Measurements from ENCODE around the gene FBXW8. TPM values are rescaled to one million over a fixed set of nuclear protein-coding genes. Genes with fewer than 3 reads are reported as not detected.

Gene FBXW8
- total and polyA plus RNA-seq, 12 donors: 2.4 to 11.3 (median 7.4) TPM

- H3K27me3 ChIP-seq: no peaks in the 10 kb centered on the region
- peak overlapping the region in 2 of 10 donors; percentile 11 to 18 for H3K4me3 ChIP-seq
- no peaks in the 10 kb centered on the region for H3K36me3 ChIP-seq
- TF ChIP-seq, protein P1, sequence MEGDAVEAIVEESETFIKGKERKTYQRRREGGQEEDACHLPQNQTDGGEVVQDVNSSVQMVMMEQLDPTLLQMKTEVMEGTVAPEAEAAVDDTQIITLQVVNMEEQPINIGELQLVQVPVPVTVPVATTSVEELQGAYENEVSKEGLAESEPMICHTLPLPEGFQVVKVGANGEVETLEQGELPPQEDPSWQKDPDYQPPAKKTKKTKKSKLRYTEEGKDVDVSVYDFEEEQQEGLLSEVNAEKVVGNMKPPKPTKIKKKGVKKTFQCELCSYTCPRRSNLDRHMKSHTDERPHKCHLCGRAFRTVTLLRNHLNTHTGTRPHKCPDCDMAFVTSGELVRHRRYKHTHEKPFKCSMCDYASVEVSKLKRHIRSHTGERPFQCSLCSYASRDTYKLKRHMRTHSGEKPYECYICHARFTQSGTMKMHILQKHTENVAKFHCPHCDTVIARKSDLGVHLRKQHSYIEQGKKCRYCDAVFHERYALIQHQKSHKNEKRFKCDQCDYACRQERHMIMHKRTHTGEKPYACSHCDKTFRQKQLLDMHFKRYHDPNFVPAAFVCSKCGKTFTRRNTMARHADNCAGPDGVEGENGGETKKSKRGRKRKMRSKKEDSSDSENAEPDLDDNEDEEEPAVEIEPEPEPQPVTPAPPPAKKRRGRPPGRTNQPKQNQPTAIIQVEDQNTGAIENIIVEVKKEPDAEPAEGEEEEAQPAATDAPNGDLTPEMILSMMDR (IDR thresholded peaks at IDR 0.05): no peak
- H3K4me1 ChIP-seq: peaks cover 23 to 82% (median 48%) of the 10 kb centered on the region in 9 donors
- H3K9me3 ChIP-seq: no peaks in the 10 kb centered on the region
- intact Hi-C loops (cut with DNase I): loop anchor here in 2 of 10 donors (5.0 to 10.0 kb wide), 2 partner anchors 49 to 52 kb away; partner anchors contain the start of gene TESC (in 2 of the 2)
- WGBS, 2 donors: 37 to 41% methylated on average over 23 of the region's 23 CpGs
- DNase-seq (no peak), ATAC-seq (peak in 3 of 8 donors; percentile 1 to 31 (median 19))
- peak overlapping the region in 9 of 10 donors; percentile 31 to 93 (median 71) for H3K27ac ChIP-seq
These were observed 134.6 kb downstream of the FBXW8 start for GRCh38 chr12:117045160-117046010.

DNA sequence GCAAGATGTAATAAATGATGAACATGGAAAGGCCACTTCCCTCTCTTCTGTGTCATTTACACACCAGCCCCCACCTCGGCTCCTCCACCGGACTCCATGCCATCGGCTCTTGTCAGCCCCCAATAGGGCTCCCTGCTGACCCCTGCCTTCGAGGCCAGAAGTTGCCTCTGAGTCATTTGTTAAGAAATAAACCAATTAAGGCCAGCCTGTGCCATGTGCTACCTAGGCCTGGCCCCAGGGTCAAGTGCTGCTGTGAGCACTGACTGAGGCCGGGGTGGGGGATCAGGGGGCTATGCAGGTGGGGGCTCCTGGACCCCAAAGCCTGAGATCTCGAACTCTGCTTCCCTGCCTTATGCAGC, 135.2 kb downstream of the FBXW8 start:
- Histone ChIP-seq H3K27ac (peak overlapping the region in 9 of 10 donors; percentile 31 to 93 (median 71)), H3K9me3 (no peaks in the 10 kb centered on the region), H3K4me3 (no peak overlapping the region), H3K27me3 (no peaks in the 10 kb centered on the region), H3K4me1 (peaks cover 23 to 88% (median 52%) of the 10 kb centered on the region in 9 donors), H3K36me3 (no peaks in the 10 kb centered on the region)
- DNase-seq: no peak
- no peak for ATAC-seq
- TF ChIP-seq, protein P1 (IDR thresholded peaks at IDR 0.05): peak in 3 of 9 donors; percentile 22 to 31 (median 26)
- WGBS, 2 donors: 41 to 44% methylated on average over 6 of the region's 6 CpGs
- intact Hi-C loops (cut with DNase I): loop anchor here in 2 of 10 donors (5.0 to 10.0 kb wide), 2 partner anchors 49 to 51 kb away; partner anchors contain the start of gene TESC (in 2 of the 2)

DNA sequence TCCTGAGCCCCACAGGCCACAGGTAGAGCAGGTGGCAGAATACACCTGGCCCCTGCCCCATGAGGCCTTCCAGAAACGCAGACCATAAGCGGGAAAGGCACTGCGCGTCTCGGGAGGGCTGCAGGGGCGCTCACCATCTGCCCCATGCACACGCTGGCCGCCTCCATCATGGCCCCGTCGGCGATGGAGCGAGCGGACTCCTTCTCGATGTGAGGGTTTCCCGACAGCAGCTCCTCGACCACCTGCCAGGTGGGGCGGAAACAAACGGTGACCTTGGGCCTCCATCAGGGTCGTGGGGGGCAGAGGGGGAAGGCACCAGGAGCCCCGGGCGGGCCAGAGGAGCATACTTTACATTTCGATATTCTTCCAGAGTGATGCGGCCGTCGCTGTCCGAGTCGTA, 135.7 kb downstream of the FBXW8 start:
- ATAC-seq: no peak
- H3K27ac ChIP-seq: peak overlapping the region in 9 of 10 donors; percentile 31 to 93 (median 71)
- TF ChIP-seq, protein P1 (IDR thresholded peaks at IDR 0.05): no peak
- WGBS, 2 donors: 90 to 92% methylated on average over 27 of the region's 27 CpGs
- no peaks in the 10 kb centered on the region for H3K27me3 ChIP-seq
- no peak overlapping the region for H3K4me3 ChIP-seq
- intact Hi-C loops (cut with DNase I): loop anchor here in 2 of 10 donors (5.0 to 10.0 kb wide), 2 partner anchors 48 to 51 kb away; partner anchors contain the start of gene TESC (in 2 of the 2)
- peaks cover 23 to 92% (median 54%) of the 10 kb centered on the region in 9 donors for H3K4me1 ChIP-seq
- no peaks in the 10 kb centered on the region for H3K36me3 ChIP-seq
- H3K9me3 ChIP-seq: no peaks in the 10 kb centered on the region
- no peak for DNase-seq

- ATAC-seq: no peak
- H3K9me3 ChIP-seq: no peaks in the 10 kb centered on the region
- TF ChIP-seq, protein P1 (IDR thresholded peaks at IDR 0.05): no peak
- no peaks in the 10 kb centered on the region for H3K36me3 ChIP-seq
- H3K27me3 ChIP-seq: no peaks in the 10 kb centered on the region
- intact Hi-C loops (cut with DNase I): loop anchor here in 2 of 10 donors (5.0 to 10.0 kb wide), 2 partner anchors 48 to 50 kb away; partner anchors contain the start of gene TESC (in 2 of the 2)
- peaks cover 25 to 94% (median 60%) of the 10 kb centered on the region in 9 donors for H3K4me1 ChIP-seq
- 94 to 95% methylated on average over 20 of the region's 20 CpGs for WGBS, 2 donors
- H3K4me3 ChIP-seq: no peak overlapping the region
- no peak for DNase-seq
- H3K27ac ChIP-seq: peak overlapping the region in 6 of 10 donors; percentile 70 to 93 (median 88)
These were observed 136.2 kb downstream of the FBXW8 start for GRCh38 chr12:117046861-117047530.
